ENCODE data around the gene ACVRL1.

ACVRL1 gene

GRCh38 chr12:51907083-51907855 is at the start of gene ACVRL1:
ACVRL1 (plus strand) TSS chr12:51907504; CDS start chr12:51912475, 4,971 bp downstream.
- no peak for DNase-seq (ENCODE audit: low read depth)

- no peak for DNase-seq (ENCODE audit: low read depth)
Measured at GRCh38 chr12:51860986-51861385, 46.3 kb upstream of the ACVRL1 start.

- DNase-seq (ENCODE audit: low read depth): no peak
Measured at GRCh38 chr12:51862947-51863346, 44.4 kb upstream of the ACVRL1 start.

GRCh38 chr12:51863363-51863932 is 43.9 kb upstream of the ACVRL1 start:
- DNase-seq (ENCODE audit: low read depth): no peak

- no peak for DNase-seq (ENCODE audit: low read depth)
Measured at GRCh38 chr12:51863933-51864832, 43.1 kb upstream of the ACVRL1 start.

GRCh38 chr12:51864833-51865670 is 42.3 kb upstream of the ACVRL1 start:
- DNase-seq (ENCODE audit: low read depth): no peak

- no peak for DNase-seq (ENCODE audit: low read depth)
Measured at GRCh38 chr12:51865757-51866270, 41.5 kb upstream of the ACVRL1 start.

GRCh38 chr12:51866324-51866723 is 41.0 kb upstream of the ACVRL1 start:
- no peak for DNase-seq (ENCODE audit: low read depth)

- no peak for DNase-seq (ENCODE audit: low read depth)
Measured at GRCh38 chr12:51866762-51867161, 40.5 kb upstream of the ACVRL1 start.

GRCh38 chr12:51867371-51867770 is 39.9 kb upstream of the ACVRL1 start:
- DNase-seq (ENCODE audit: low read depth): no peak

- DNase-seq (ENCODE audit: low read depth): no peak
Measured at GRCh38 chr12:51867796-51868428, 39.4 kb upstream of the ACVRL1 start.

GRCh38 chr12:51868821-51869495 is 38.3 kb upstream of the ACVRL1 start:
- DNase-seq (ENCODE audit: low read depth): no peak

- DNase-seq (ENCODE audit: low read depth): no peak
Measured at GRCh38 chr12:51869496-51869865, 37.8 kb upstream of the ACVRL1 start.

GRCh38 chr12:51869931-51870330 is 37.4 kb upstream of the ACVRL1 start:
- DNase-seq (ENCODE audit: low read depth): no peak

- no peak for DNase-seq (ENCODE audit: low read depth)
Measured at GRCh38 chr12:51870504-51870903, 36.8 kb upstream of the ACVRL1 start.

- DNase-seq (ENCODE audit: low read depth): no peak
Measured at GRCh38 chr12:51871126-51871525, 36.2 kb upstream of the ACVRL1 start.

- DNase-seq (ENCODE audit: low read depth): no peak
Measured at GRCh38 chr12:51871918-51872688, 35.2 kb upstream of the ACVRL1 start.

GRCh38 chr12:51872689-51872981 is 34.7 kb upstream of the ACVRL1 start:
- no peak for DNase-seq (ENCODE audit: low read depth)

GRCh38 chr12:51873251-51873994 is 33.9 kb upstream of the ACVRL1 start:
- DNase-seq (ENCODE audit: low read depth): no peak
